Tibial artery (tissue), 4 donors: ENCODE measurements around the gene PI4K2A.

ENCODE experiments used
- DNase-seq, 2 donors: peaks; one replicate each; pipeline ENCODE4 v3.0.0-alpha.2; 2019
- H3K27ac ChIP-seq, 2 donors: fragments of 200-600 bp; sonication (generic) in 1 of 2; 1 replicate in 1 of 2; 2 replicates in 1 of 2; pipeline ENCODE4 v1.5.1; 2018 to 2019; ENCODE audit warnings: mild to moderate bottlenecking in 1 of 2
- H3K27me3 ChIP-seq, 2 donors: fragments of 200-600 bp; sonication (generic) in 1 of 2; one replicate each; pipeline versions ENCODE4 v1.5.1 to v1.6.0; 2016 to 2019
- H3K36me3 ChIP-seq, 3 donors: fragments of 200-600 bp; sonication (generic) in 2 of 3; one replicate each; pipeline ENCODE4 v1.5.1; 2016 to 2019; ENCODE audit warnings: mild to moderate bottlenecking in 2 of 3
- H3K4me1 ChIP-seq, 4 donors: fragments of 200-600 bp; sonication (generic) in 2 of 4; 1 replicate in 3 of 4; 2 replicates in 1 of 4; pipeline ENCODE4 v1.5.1; 2016 to 2019
- H3K4me3 ChIP-seq, 2 donors: fragments of 200-600 bp; sonication (generic) in 1 of 2; 1 replicate in 1 of 2; 2 replicates in 1 of 2; pipeline ENCODE4 v1.5.1; 2018 to 2019; ENCODE audit warnings: mild to moderate bottlenecking in 2 of 2
- H3K9me3 ChIP-seq, 3 donors: fragments of 200-600 bp; sonication (generic) in 1 of 3; one replicate each; pipeline ENCODE4 v1.5.1; 2016 to 2019
- intact Hi-C: fragments of 100-400 bp; cut with DNase I; formaldehyde crosslinking; loops from one replicate; pipeline ENCODE4 v1.15.0; 2023; ENCODE audit warnings: low total_unique reads
- TF ChIP-seq, protein P1 (sequence below), 2 experiments: fragments of 200-600 bp in 1 of 2; fragments of 450-650 bp in 1 of 2; IDR thresholded peaks; one replicate each; pipeline ENCODE4 v1.5.1; 2017 to 2019; ENCODE audit warnings: antibody characterized with exemption in 2 of 2, mild to moderate bottlenecking in 1 of 2, moderate library complexity in 1 of 2

Gene PI4K2A

DNA sequence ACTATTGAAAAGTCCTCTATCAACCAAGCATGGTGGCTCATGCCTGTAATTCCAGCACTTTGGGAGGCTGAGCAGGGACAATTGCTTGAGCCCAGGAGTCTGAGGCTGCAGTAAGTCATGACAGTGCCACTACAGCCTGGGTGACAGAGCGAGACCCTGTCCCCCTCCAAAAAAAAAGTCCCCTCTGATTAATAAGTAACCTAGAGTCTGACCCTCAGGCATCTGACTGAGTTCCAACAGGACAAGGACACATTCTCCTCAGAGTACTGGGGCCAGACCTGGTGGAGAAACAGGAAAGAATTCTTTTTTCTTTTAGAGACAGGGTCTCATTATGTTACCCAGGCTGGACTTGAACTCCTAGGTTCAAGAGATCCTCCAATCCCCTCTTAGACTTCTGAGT, 17.2 kb upstream of the PI4K2A start:
- no peaks in the 10 kb centered on the region for H3K9me3 ChIP-seq
- no peaks in the 10 kb centered on the region for H3K36me3 ChIP-seq
- intact Hi-C loops, result no loop called here
- no peaks in the 10 kb centered on the region for H3K27me3 ChIP-seq
- no peak overlapping the region for H3K4me3 ChIP-seq
- no peaks in the 10 kb centered on the region for H3K4me1 ChIP-seq
- H3K27ac ChIP-seq, result no peak overlapping the region
- TF ChIP-seq, protein P1, sequence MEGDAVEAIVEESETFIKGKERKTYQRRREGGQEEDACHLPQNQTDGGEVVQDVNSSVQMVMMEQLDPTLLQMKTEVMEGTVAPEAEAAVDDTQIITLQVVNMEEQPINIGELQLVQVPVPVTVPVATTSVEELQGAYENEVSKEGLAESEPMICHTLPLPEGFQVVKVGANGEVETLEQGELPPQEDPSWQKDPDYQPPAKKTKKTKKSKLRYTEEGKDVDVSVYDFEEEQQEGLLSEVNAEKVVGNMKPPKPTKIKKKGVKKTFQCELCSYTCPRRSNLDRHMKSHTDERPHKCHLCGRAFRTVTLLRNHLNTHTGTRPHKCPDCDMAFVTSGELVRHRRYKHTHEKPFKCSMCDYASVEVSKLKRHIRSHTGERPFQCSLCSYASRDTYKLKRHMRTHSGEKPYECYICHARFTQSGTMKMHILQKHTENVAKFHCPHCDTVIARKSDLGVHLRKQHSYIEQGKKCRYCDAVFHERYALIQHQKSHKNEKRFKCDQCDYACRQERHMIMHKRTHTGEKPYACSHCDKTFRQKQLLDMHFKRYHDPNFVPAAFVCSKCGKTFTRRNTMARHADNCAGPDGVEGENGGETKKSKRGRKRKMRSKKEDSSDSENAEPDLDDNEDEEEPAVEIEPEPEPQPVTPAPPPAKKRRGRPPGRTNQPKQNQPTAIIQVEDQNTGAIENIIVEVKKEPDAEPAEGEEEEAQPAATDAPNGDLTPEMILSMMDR (IDR thresholded peaks at IDR 0.05), result no peak
- no peak for DNase-seq

DNA sequence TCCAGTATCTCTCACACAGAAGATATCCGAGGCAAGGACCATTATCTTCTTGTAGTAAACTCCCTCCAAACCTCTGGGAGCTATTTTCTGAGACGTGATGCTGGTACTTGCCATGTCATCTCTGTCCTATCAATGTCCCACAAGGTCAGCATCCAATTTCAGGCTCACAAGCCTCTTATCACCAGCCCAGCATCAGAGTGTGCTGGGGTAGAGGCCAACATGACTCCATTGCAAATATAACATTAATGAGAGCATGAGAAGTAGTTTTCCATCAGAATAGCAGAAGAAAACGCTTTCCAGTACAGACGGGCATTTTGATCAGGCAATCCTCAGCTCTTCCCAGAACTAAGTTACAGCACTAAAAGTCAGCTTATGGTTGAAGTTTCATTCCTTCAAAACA, 12.7 kb upstream of the PI4K2A start:
- H3K27ac ChIP-seq, result no peak overlapping the region
- peaks cover 0 to 6% (median 2%) of the 10 kb centered on the region in 4 donors for H3K4me1 ChIP-seq
- no peaks in the 10 kb centered on the region for H3K36me3 ChIP-seq
- TF ChIP-seq, protein P1 (IDR thresholded peaks at IDR 0.05), result no peak
- no peak overlapping the region for H3K4me3 ChIP-seq
- H3K27me3 ChIP-seq, result no peaks in the 10 kb centered on the region
- intact Hi-C loops, result no loop called here
- DNase-seq, result no peak
- H3K9me3 ChIP-seq, result no peaks in the 10 kb centered on the region

DNA sequence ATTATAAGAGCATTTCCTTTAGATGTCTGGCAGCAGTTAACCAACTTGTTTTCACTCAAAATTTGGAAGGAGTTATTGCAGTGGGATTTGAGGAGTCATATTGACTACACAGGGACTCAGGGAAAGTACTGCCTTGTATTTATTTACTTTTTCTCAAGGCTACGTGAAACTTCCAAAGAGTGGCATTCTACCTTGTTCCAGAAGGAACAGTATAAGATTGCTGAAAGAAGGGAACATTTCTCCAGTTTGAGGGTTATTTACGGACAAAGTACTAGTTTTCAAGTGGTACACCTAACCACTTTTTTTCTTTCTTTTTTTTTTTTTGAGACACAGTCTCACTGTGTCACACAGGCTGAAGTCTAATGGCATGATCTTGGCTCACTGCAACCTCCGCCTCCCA, 12.2 kb upstream of the PI4K2A start:
- TF ChIP-seq, protein P1 (IDR thresholded peaks at IDR 0.05), result no peak
- H3K4me1 ChIP-seq, result peaks cover 0 to 9% (median 3%) of the 10 kb centered on the region in 4 donors
- no peak overlapping the region for H3K27ac ChIP-seq
- no peaks in the 10 kb centered on the region for H3K36me3 ChIP-seq
- H3K4me3 ChIP-seq, result no peak overlapping the region
- intact Hi-C loops, result no loop called here
- H3K9me3 ChIP-seq, result no peaks in the 10 kb centered on the region
- no peaks in the 10 kb centered on the region for H3K27me3 ChIP-seq
- DNase-seq, result no peak

DNA sequence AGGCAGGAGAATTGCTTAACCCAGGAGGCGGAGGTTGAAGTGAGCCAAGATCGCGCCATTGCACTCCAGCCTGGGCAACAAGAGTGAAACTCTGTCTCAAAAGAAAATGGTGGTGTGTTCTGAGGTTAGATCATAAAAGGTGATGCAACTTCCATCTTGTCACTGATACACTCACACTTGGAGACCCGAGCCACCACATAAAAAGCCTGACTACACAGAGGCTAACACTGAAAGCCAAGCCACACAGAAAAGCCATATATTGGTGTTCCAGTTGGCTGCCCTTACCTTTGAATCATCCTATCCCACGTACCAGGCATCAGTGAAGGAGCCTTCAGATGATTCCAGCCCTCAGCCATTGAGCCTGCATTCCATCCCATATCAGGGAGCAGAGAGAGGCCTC, 11.2 kb upstream of the PI4K2A start:
- Histone ChIP-seq H3K27me3 (no peaks in the 10 kb centered on the region), H3K27ac (no peak overlapping the region), H3K9me3 (no peaks in the 10 kb centered on the region), H3K4me3 (no peak overlapping the region), H3K4me1 (peaks cover 0 to 9% (median 6%) of the 10 kb centered on the region in 4 donors), H3K36me3 (no peaks in the 10 kb centered on the region)
- intact Hi-C loops, result no loop called here
- no peak for DNase-seq
- TF ChIP-seq, protein P1 (IDR thresholded peaks at IDR 0.05), result no peak

DNA sequence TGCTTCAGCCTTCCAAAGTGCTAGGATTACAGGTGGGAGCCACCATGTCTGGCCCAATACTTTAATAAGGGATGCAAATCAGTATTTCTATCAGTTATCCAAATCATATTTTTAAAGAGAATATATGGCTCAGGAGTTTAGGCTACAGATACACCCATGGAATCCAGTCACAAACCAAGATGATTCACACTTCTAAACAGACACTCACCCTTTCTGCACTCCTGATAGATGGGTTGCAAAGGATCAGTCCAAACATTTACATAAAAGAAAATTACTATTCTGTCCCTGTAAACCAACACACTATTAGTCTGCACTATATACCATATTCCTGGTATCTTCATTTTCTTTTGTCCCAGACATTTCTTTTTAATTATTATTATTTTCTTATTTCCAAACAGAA, 9.4 kb upstream of the PI4K2A start:
- Histone ChIP-seq H3K27me3 (no peaks in the 10 kb centered on the region), H3K36me3 (no peaks in the 10 kb centered on the region), H3K27ac (no peak overlapping the region), H3K4me1 (peaks cover 0 to 9% (median 6%) of the 10 kb centered on the region in 4 donors), H3K4me3 (no peak overlapping the region), H3K9me3 (no peaks in the 10 kb centered on the region)
- TF ChIP-seq, protein P1 (IDR thresholded peaks at IDR 0.05), result no peak
- no peak for DNase-seq
- intact Hi-C loops, result no loop called here
